Measurements from ENCODE around the gene PFN2. TPM values are rescaled to one million over a fixed set of nuclear protein-coding genes. Genes with fewer than 3 reads are reported as not detected.

The PFN2 gene
- total RNA-seq, 1 donor from 2014 or later = 179 TPM

- no peak for TF ChIP-seq EZH2 (IDR thresholded peaks at IDR 0.05; ENCODE audit: insufficient read depth, low read length)
- TF ChIP-seq, protein P1, sequence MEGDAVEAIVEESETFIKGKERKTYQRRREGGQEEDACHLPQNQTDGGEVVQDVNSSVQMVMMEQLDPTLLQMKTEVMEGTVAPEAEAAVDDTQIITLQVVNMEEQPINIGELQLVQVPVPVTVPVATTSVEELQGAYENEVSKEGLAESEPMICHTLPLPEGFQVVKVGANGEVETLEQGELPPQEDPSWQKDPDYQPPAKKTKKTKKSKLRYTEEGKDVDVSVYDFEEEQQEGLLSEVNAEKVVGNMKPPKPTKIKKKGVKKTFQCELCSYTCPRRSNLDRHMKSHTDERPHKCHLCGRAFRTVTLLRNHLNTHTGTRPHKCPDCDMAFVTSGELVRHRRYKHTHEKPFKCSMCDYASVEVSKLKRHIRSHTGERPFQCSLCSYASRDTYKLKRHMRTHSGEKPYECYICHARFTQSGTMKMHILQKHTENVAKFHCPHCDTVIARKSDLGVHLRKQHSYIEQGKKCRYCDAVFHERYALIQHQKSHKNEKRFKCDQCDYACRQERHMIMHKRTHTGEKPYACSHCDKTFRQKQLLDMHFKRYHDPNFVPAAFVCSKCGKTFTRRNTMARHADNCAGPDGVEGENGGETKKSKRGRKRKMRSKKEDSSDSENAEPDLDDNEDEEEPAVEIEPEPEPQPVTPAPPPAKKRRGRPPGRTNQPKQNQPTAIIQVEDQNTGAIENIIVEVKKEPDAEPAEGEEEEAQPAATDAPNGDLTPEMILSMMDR (IDR thresholded peaks at IDR 0.05; ENCODE audit: insufficient read depth, low read depth, low read length) = no peak
- FAIRE-seq = peak; percentile 52
Measured at GRCh38 chr3:149998946-149999345, 28.3 kb upstream of the PFN2 start.

DNA sequence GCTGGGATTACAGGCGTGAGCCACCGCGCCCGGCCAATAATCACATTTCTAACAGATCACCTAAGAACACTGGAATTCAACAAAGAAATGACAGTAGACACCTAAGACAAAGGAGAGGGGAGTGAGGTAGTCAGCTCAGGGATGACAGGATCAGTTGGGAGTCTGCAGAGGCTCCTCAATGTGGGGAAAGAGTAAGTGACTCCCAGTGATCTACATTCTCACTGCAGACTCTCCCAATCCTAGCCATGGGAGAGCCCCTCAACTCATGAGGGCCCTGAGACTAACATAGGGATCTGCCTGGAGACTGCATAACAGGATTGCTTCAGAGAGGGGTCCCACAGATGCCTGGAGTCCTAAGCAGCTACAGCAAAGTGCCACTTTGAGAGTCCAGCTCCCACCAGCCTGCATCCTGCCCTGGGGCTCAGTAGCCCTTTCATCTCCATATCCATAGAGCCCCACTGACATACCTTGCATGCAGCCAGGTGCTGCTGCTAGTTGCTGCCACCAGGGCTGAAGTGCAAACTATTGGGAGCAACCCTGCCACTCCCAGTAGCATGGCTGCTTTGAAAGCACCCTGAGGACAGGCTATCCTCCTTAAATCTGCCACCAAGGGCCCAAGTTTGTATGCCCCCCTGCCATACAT lies 21.8 kb upstream of the PFN2 start:
- Histone ChIP-seq H3K4me2 (ENCODE audit: low read length) (no peak overlapping the region), H3K4me1 (ENCODE audit: insufficient read depth, low read length) (no peaks in the 10 kb centered on the region), H3K27me3 (ENCODE audit: insufficient read depth, low read length) (no peaks in the 10 kb centered on the region), H3K27ac (ENCODE audit: low read depth, low read length) (no peak overlapping the region), H3K9me3 (ENCODE audit: insufficient read depth, low read depth, low read length) (no peaks in the 10 kb centered on the region), H2AFZ (ENCODE audit: low read depth, low read length) (no peak overlapping the region), H3K79me2 (ENCODE audit: insufficient read depth, low read length) (no peaks in the 10 kb centered on the region), H4K20me1 (ENCODE audit: insufficient read depth, low read length) (no peaks in the 10 kb centered on the region), H3K4me3 (ENCODE audit: insufficient read depth, low read depth, low read length) (no peak overlapping the region), H3K9ac (ENCODE audit: low read length) (no peak overlapping the region), H3K36me3 (ENCODE audit: insufficient read depth, low read length) (no peaks in the 10 kb centered on the region)
- FAIRE-seq (no peak), DNase-seq (ENCODE audit: low read depth) (no peak)
- Mint-ChIP-seq H3K4me3 (ENCODE audit: unreplicated experiment) (no peak overlapping the region), H3K27me3 (ENCODE audit: low read depth, unreplicated experiment) (no peaks in the 10 kb centered on the region), H3K27ac (ENCODE audit: unreplicated experiment) (no peak overlapping the region), H3K4me1 (ENCODE audit: low read depth, unreplicated experiment) (no peaks in the 10 kb centered on the region), H3K36me3 (ENCODE audit: low read depth, unreplicated experiment) (peaks cover 4% of the 10 kb centered on the region), H3K9me3 (ENCODE audit: unreplicated experiment) (peaks cover 16% of the 10 kb centered on the region)
- no peak for TF ChIP-seq EZH2 (IDR thresholded peaks at IDR 0.05; ENCODE audit: insufficient read depth, low read length)
- TF ChIP-seq, protein P1 (IDR thresholded peaks at IDR 0.05; ENCODE audit: insufficient read depth, low read depth, low read length) = no peak

More at GRCh38 chr3:149998946-149999345, 28.3 kb upstream of the PFN2 start:
- H3K9me3 ChIP-seq (ENCODE audit: insufficient read depth, low read depth, low read length) = no peaks in the 10 kb centered on the region
- no peak overlapping the region for H2AFZ ChIP-seq (ENCODE audit: low read depth, low read length)
- Mint-ChIP-seq H3K4me1 (ENCODE audit: low read depth, unreplicated experiment) (no peaks in the 10 kb centered on the region), H3K4me3 (ENCODE audit: unreplicated experiment) (no peak overlapping the region), H3K27me3 (ENCODE audit: low read depth, unreplicated experiment) (no peaks in the 10 kb centered on the region), H3K27ac (ENCODE audit: unreplicated experiment) (no peak overlapping the region), H3K9me3 (ENCODE audit: unreplicated experiment) (peaks cover 9% of the 10 kb centered on the region), H3K36me3 (ENCODE audit: low read depth, unreplicated experiment) (peaks cover under 1% of the 10 kb centered on the region)
- no peaks in the 10 kb centered on the region for H4K20me1 ChIP-seq (ENCODE audit: insufficient read depth, low read length)
- no peaks in the 10 kb centered on the region for H3K36me3 ChIP-seq (ENCODE audit: insufficient read depth, low read length)
- no peaks in the 10 kb centered on the region for H3K27me3 ChIP-seq (ENCODE audit: insufficient read depth, low read length)
- no peaks in the 10 kb centered on the region for H3K79me2 ChIP-seq (ENCODE audit: insufficient read depth, low read length)
- no peak overlapping the region for H3K4me2 ChIP-seq (ENCODE audit: low read length)
- no peak for DNase-seq (ENCODE audit: low read depth)
- no peak overlapping the region for H3K4me3 ChIP-seq (ENCODE audit: insufficient read depth, low read depth, low read length)
- no peak overlapping the region for H3K27ac ChIP-seq (ENCODE audit: low read depth, low read length)
- no peak overlapping the region for H3K9ac ChIP-seq (ENCODE audit: low read length)
- H3K4me1 ChIP-seq (ENCODE audit: insufficient read depth, low read length) = no peaks in the 10 kb centered on the region

GRCh38 chr3:149990423-149990948 lies 19.8 kb upstream of the PFN2 start:
- Histone ChIP-seq H3K4me3 (ENCODE audit: insufficient read depth, low read depth, low read length) (no peak overlapping the region), H3K27me3 (ENCODE audit: insufficient read depth, low read length) (no peaks in the 10 kb centered on the region), H3K27ac (ENCODE audit: low read depth, low read length) (no peak overlapping the region), H3K4me1 (ENCODE audit: insufficient read depth, low read length) (no peaks in the 10 kb centered on the region), H3K4me2 (ENCODE audit: low read length) (no peak overlapping the region), H3K79me2 (ENCODE audit: insufficient read depth, low read length) (no peaks in the 10 kb centered on the region), H4K20me1 (ENCODE audit: insufficient read depth, low read length) (no peaks in the 10 kb centered on the region), H3K9ac (ENCODE audit: low read length) (no peak overlapping the region), H3K9me3 (ENCODE audit: insufficient read depth, low read depth, low read length) (no peaks in the 10 kb centered on the region), H2AFZ (ENCODE audit: low read depth, low read length) (no peak overlapping the region), H3K36me3 (ENCODE audit: insufficient read depth, low read length) (no peaks in the 10 kb centered on the region)
- Mint-ChIP-seq H3K27ac (ENCODE audit: unreplicated experiment) (no peak overlapping the region), H3K9me3 (ENCODE audit: unreplicated experiment) (peaks cover 19% of the 10 kb centered on the region), H3K4me3 (ENCODE audit: unreplicated experiment) (no peak overlapping the region), H3K4me1 (ENCODE audit: low read depth, unreplicated experiment) (no peaks in the 10 kb centered on the region), H3K36me3 (ENCODE audit: low read depth, unreplicated experiment) (peaks cover 4% of the 10 kb centered on the region), H3K27me3 (ENCODE audit: low read depth, unreplicated experiment) (no peaks in the 10 kb centered on the region)
- no peak for FAIRE-seq
- no peak for DNase-seq (ENCODE audit: low read depth)
- TF ChIP-seq, protein P1 (IDR thresholded peaks at IDR 0.05; ENCODE audit: insufficient read depth, low read depth, low read length) = no peak
- no peak for TF ChIP-seq EZH2 (IDR thresholded peaks at IDR 0.05; ENCODE audit: insufficient read depth, low read length)

All from astrocyte (in vitro differentiated cells and primary cell).